Mammary epithelial cell (primary cell): ENCODE data around the gene CLEC4F.

ENCODE experiments used
- EZH2 ChIP-seq: IDR thresholded peaks from 2 replicates; pipeline ENCODE4 v1.6.1; 2012; ENCODE audit warnings: low read length, inconsistent platforms, borderline replicate concordance
- TF ChIP-seq, protein P1 (sequence below), 2 donors: IDR thresholded peaks in 1 of 2; conservative IDR thresholded peaks in 1 of 2; 2 replicates each; pipeline ENCODE4 v1.5.1; 2011 to 2012; ENCODE audit warnings: inconsistent platforms in 2 of 2, low read length in 2 of 2, mild to moderate bottlenecking in 2 of 2, control low read depth in 1 of 2, low read depth in 1 of 2; ENCODE audit not compliant: insufficient read depth in 1 of 2; ENCODE audit errors: extremely low read depth in 1 of 2

DNA sequence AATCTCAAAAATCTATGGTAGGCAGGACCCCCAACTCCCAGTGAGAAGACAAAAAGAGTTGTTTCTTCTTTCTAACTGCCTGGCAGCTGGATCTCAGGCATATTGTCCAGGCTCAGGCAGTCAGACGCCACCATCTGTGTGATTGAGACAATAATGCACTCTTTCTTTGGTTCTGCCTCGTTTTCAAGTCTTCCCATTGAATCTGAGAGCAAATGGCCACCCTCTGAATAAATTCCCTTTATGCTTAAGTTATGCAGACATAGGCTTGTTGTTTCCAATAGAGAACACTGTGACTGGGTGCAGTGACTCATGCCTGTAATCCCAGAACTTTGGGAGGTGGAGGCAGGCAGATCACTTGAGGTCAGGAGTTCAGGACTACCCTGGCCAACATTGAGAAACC lies 30.5 kb upstream of the CLEC4F start:
- TF ChIP-seq, protein P1, sequence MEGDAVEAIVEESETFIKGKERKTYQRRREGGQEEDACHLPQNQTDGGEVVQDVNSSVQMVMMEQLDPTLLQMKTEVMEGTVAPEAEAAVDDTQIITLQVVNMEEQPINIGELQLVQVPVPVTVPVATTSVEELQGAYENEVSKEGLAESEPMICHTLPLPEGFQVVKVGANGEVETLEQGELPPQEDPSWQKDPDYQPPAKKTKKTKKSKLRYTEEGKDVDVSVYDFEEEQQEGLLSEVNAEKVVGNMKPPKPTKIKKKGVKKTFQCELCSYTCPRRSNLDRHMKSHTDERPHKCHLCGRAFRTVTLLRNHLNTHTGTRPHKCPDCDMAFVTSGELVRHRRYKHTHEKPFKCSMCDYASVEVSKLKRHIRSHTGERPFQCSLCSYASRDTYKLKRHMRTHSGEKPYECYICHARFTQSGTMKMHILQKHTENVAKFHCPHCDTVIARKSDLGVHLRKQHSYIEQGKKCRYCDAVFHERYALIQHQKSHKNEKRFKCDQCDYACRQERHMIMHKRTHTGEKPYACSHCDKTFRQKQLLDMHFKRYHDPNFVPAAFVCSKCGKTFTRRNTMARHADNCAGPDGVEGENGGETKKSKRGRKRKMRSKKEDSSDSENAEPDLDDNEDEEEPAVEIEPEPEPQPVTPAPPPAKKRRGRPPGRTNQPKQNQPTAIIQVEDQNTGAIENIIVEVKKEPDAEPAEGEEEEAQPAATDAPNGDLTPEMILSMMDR (conservative IDR thresholded peaks at IDR 0.05 in 1 of 2, IDR thresholded peaks at IDR 0.05 in 1 of 2; ENCODE audit: extremely low read depth in 1 of 2, insufficient read depth in 1 of 2, low read depth in 1 of 2, low read length in 2 of 2) = no peak
- TF ChIP-seq EZH2 = no peak
